ENCODE measurements around the gene DNAJC22.
A peak's percentile ranks its signal among the peaks of the same experiment; 100 is the strongest.

DNA sequence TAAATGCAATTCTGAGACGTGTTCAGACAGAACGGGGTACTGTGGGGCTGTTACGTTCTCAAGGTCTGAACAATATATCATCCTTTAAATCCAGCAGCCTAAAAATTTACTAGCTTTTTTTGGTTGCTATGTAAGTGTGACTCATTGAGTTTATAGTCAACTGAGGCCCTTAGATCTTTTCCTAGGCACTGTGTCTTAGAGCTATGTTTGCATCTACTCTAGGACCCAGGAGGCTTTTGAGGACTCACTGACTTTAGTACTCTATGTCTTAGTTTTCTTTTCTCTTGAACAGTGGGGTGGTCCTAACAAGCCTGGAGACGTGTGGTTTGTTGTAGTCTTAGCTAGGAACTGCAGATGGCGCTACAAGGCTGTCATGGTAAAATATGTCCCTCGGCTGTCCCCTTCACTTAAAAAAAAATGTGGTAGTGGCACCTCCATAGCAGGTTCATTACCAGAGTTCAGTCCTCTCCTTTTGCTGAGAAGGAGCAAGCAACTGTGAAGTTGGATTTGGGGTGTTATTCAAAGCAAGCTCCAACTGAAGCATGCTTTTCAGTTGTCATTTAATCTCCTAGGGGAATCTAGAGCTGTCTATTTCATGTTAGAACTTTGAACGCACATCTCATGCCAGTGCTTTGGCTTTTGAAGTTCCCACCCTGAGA is 11.9 kb downstream of the DNAJC22 start:
- TF ChIP-seq FIP1L1 (IDR thresholded peaks at IDR 0.05; ENCODE audit: borderline replicate concordance, insufficient read depth, low read depth, low read length) (no peak), NFE2 (CRISPR knock-in tag; IDR thresholded peaks at IDR 0.05) (no peak), SP1 (IDR thresholded peaks at IDR 0.05) (no peak), SP1 (CRISPR knock-in tag; IDR thresholded peaks at IDR 0.05) (no peak), TARDBP (CRISPR knock-in tag; IDR thresholded peaks at IDR 0.05) (no peak), NR1H2 (CRISPR knock-in tag; IDR thresholded peaks at IDR 0.05; ENCODE audit: borderline replicate concordance, low read depth) (no peak), ZFX (CRISPR knock-in tag; IDR thresholded peaks at IDR 0.05; ENCODE audit: low read depth) (no peak)
- TF ChIP-seq, protein P1, sequence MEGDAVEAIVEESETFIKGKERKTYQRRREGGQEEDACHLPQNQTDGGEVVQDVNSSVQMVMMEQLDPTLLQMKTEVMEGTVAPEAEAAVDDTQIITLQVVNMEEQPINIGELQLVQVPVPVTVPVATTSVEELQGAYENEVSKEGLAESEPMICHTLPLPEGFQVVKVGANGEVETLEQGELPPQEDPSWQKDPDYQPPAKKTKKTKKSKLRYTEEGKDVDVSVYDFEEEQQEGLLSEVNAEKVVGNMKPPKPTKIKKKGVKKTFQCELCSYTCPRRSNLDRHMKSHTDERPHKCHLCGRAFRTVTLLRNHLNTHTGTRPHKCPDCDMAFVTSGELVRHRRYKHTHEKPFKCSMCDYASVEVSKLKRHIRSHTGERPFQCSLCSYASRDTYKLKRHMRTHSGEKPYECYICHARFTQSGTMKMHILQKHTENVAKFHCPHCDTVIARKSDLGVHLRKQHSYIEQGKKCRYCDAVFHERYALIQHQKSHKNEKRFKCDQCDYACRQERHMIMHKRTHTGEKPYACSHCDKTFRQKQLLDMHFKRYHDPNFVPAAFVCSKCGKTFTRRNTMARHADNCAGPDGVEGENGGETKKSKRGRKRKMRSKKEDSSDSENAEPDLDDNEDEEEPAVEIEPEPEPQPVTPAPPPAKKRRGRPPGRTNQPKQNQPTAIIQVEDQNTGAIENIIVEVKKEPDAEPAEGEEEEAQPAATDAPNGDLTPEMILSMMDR (CRISPR knock-in tag; IDR thresholded peaks at IDR 0.05) = peak; percentile 91
- TF ChIP-seq, protein P2, sequence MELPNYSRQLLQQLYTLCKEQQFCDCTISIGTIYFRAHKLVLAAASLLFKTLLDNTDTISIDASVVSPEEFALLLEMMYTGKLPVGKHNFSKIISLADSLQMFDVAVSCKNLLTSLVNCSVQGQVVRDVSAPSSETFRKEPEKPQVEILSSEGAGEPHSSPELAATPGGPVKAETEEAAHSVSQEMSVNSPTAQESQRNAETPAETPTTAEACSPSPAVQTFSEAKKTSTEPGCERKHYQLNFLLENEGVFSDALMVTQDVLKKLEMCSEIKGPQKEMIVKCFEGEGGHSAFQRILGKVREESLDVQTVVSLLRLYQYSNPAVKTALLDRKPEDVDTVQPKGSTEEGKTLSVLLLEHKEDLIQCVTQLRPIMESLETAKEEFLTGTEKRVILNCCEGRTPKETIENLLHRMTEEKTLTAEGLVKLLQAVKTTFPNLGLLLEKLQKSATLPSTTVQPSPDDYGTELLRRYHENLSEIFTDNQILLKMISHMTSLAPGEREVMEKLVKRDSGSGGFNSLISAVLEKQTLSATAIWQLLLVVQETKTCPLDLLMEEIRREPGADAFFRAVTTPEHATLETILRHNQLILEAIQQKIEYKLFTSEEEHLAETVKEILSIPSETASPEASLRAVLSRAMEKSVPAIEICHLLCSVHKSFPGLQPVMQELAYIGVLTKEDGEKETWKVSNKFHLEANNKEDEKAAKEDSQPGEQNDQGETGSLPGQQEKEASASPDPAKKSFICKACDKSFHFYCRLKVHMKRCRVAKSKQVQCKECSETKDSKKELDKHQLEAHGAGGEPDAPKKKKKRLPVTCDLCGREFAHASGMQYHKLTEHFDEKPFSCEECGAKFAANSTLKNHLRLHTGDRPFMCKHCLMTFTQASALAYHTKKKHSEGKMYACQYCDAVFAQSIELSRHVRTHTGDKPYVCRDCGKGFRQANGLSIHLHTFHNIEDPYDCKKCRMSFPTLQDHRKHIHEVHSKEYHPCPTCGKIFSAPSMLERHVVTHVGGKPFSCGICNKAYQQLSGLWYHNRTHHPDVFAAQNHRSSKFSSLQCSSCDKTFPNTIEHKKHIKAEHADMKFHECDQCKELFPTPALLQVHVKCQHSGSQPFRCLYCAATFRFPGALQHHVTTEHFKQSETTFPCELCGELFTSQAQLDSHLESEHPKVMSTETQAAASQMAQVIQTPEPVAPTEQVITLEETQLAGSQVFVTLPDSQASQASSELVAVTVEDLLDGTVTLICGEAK (IDR thresholded peaks at IDR 0.05) = no peak
- TF ChIP-seq, protein P2 (CRISPR knock-in tag; IDR thresholded peaks at IDR 0.05) = no peak
